Limb (tissue), 2 donors: Measurements from ENCODE around the gene KAT7.
A peak's percentile ranks its signal among the peaks of the same experiment; 100 is the strongest.

Source experiments
- DNase-seq, 2 donors: peaks; one replicate each; pipeline ENCODE4 v3.0.0-alpha.2; 2016; ENCODE audit errors: extremely low spot score in 2 of 2

Gene KAT7

DNA sequence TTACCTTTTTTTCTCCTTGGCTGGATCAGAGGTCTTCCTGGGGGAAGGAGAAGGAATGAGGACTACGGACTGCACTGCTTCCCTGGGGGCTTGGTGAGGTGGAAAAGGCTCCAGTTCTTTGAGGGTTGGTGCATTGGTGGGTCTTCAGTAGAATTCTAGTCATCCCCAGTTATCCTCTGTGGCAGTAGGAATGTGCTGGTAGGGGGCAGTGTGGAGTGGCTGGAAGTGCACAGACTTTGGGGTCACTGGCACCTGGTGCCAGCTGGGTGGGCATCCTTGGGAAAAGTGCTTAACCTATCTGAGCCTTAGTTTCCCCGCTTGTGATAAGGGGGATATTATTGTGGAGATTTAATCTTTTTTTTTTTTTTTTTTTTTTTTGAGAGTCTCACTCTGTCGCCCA lies 53.1 kb downstream of the KAT7 start:
- no peak for DNase-seq

DNA sequence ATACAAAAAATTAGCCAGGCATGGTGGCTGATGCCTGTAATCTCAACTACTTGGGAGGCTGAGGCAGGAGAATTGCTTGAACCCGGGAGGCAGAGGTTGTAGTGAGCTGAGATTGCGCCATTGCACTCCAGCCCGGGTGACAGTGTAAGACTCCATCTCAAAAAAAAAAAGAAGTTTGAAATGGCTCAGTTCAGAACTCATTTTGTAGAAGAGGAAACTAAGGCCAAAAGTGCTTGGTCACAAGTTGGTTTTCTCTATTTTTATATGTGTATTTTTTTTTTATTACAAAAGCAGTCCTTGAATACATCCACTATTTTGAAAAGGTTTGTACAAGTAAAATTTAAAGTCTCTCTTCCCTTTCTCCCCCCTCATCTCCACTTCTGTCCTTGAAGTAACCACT lies 53.9 kb downstream of the KAT7 start:
- no peak for DNase-seq

DNA sequence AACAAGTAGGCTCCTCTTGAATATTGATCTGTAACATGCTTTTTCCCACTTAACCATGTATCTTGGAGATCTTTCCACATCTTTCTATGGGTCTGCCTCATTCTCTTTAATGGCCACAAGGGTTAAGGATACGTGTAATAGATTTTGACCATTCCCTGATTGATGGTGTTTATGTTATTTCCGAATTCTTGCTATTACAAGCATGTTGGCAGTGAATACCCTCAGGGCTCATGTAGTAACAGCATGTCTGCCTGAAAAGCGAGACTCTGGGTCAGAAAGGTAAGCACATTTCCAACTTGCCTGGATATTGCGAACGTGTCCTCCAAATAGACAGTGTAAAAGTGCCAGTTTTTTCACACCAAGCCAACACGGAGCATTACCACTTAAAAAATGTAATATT lies 54.4 kb downstream of the KAT7 start:
- no peak for DNase-seq

DNA sequence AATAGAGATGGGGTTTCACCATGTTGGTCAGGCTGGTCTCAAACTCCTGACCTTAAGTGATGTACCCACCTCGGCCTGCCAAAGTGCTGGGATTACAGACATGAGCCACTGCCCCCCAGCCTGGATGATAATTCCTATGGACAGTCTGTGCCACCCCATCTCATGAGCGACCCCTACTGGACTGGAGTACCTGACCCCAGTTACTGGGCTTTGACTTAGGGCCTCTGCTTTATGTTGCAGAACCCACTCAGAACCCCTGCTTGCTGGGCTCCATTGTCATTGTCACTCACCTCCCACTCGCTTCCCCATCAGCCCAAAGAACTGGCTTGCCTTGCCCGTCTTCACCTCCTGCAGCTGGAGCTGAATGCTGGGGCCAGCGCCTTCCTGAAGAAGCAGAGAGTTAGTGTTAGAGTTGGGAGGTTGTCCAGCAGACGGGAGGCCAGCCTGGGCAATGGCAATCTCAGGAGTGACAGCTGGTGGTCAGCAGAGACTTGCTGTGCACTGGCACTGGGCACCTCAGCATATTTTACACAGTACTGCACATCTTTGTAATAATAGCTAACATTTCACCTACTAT lies 55.4 kb downstream of the KAT7 start:
- no peak for DNase-seq

DNA sequence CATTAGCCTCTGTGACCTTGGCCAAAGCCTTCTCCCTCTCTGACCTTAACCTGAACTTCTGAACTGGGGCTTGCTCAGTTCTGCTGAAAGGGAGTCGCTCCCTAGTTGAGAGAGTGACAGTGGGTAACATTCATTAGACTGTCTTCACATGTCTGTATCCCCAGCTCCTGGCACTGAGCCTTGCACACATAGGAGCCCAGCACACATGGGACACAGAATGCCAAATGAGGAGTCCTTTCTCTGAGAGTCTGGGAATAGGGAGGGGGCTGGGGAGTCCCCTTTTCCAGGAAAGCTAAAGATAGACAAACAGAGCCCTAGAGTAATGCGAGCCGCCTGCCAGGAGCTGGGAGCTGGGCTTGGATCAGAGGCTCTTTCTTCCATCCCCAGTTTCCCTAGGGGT lies 56.8 kb downstream of the KAT7 start:
- DNase-seq = no peak

DNA sequence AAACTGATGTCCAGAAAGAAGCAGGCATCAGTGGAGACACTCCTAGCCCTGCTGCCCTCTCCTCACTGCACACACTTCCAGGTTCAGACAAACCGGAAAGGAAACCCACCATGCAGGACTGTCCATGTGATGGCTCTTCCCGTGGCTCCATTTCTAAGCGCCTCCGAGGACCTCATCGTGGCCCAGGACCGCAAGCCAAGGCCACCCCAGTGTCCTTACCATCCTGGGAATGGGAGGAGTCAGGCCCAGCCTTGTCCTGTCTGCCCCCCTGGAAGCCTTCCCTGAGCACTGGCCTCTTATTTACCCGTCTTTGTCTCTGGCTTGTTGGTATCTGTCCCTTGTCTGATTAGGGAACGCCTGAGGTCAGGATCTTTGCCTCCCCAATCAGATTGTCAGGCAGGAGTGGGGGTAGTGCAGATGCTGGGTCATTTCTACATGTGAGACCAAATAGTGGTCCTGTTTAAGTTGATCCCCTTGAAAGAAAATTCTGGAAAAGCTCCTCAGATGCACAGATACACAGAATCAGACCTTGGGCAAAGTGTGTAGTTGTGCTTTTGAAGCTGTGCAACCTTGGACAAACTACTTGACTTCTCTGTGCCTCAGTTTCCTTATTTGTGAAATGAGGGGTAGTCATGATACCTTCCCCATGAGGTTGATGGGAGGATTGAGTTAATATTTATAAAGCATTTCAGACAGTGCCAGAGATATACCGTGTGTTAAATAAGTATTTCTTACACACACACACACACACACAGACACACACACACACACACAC lies 58.6 kb downstream of the KAT7 start:
- no peak for DNase-seq

DNA sequence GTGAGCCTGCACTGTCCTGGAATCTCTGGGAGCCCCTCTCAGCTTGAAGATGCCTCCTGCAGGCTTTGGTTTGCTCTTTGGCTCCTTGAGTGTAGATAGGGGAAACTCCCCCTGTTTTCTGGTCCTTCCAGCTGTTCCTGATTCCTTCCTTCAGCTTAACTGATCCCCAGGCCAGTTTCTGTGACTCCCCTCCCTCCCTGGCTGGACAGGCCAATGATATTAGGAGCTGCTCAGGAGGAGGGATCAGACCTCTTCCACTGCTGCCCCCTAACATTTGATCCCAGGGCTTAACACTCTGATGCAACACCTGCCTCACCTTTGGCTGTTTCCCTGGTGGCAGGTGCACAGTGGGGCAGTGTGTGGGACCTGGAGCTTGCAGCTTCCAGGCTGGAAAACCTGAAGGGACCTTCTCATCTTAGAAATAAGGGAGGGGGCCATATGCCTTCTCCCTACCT lies 59.6 kb downstream of the KAT7 start, which contains the start of gene TAC4:
TAC4 (minus strand) TSS at position 51 of the 455 bp plus-strand sequence. CDS start 52 bp downstream, outside the sequence.
- DNase-seq = no peak

DNA sequence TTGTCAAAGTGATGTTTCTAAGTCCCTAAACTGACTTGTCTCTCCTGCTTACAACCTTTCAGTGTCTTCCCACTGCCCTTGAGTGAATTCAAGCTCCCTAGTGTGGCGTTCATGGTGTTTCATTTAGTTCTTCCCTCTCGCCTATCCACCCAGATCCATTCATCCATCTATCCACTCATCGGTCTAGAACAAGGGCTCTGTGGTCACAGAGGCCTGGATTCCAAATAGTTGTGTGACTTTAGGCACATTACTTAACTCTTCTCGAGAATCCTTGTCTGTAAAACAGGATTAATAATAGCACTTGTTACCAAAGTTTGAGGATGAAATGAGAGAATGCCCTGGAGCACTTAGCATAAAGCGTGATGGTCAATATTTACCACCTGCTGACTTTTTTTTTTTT lies 60.3 kb downstream of the KAT7 start:
- DNase-seq = no peak

DNA sequence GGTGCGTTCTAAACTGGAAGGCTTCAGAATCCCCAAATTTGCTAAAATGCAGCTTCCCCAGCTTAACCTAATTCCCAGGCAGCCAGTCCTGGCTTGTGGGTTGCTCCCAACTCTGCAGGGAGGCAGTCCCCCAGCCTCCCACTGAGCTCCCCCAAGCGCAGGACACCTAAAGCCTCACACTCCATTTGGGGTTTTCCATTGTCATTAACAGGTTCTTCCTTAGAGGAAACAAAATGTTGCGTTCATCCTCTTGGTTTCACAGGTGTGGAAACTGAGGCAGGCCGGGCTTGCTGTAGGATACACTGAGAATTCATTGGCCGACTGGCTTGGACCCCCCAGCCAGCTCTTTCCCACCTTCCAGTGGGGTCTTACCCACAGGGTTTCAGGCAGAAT lies 61.7 kb downstream of the KAT7 start:
- DNase-seq = no peak

DNA sequence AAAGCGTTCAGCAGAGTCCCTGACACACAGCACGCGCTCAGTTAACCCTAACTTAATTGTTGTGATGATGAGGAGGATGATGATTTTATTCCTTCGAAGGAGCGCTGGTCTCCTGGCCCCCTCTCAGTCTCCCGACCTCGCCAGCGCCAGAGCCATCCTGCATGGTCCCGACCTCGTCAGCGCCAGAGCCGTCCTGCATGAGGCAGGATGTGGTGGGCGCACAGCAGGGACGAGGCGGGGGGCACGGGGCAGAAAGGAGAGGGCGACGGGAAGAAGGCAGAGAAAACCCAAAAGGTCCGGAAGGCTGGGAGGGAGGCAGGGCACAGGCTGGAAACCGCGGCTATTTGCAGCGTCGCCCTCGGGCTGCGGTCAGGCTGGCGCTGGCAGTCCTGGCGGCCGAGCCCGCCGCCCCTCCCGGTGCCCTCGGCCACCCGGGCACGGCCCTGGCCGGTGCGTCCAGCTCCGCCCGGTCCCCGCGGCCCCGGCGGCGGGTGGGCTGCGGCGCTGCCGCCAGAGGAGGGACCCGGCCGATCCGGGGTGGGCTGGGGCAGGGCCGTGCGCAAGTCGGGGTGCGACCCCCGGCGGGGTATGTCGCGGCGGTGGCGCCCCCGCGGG lies 62.4 kb downstream of the KAT7 start:
- DNase-seq = no peak

DNA sequence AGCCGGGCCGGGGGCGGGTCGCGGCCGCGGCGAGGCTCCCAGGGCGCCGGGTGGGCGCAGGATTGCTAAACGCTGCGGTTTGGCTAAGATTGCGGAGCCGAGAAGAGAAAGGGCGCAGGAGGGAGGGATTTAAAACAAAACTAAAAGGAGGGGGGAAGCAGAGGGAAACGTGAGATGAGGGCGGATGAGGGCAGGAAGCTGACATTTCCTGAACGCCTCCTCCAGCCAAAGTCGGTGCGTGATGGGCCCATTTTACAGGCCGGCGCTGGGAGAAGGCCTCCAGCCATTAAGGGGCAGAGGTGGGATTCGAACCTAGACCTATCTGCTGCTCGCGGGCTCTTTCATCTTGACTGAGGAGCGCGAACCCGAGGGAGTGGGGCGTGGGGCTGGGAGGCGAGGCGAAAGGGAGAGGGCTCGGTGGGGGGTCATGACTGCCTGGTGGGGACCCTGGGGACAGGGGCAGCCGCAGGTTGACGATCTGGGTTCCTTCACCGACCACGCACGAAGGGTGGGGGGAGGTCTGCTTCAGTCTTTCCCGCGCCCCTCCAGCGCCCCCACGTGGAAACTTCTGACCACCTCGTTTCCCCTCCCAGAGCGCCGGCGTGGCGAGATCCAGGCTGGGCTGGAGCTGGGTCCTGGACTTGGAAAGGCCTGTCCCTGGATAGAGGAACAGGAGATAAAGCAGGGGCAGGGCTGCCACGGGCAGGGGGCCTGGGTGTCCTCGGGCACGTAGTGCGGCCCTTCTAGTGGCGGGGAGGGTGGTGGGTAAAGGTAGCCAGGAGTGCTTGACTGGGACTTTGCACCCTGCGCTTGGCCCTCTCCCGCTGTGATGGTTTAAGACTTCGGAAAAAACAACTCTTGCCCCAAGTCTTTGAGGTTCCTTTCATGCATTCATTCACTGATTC lies 63.2 kb downstream of the KAT7 start:
- peak; percentile 37 to 83 for DNase-seq

DNA sequence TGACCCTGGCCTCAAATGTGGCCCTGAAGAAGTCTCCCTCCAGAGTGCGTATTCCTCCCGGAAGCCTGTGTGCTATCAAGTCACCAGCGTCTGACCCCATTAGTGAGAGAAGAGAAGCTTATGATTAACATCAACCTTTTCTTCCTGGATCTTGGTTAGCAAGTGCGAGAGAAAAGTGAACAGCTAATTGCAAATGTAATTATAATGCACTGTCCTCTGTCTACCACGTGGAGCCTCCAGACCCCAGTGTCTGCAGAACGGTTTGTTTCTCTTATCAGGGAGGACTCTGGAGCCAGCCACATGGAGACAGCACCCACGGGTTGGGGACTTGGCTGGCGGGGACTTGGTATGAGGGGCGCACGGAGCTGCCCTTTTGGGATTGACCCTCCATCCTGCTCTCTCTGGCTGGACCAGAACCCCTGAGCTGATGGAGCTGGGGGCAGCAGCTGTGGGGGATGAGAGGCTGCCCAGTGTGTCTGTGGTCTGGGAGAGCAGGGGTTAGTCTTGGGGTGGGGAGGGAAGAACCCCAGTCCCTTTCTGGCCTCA lies 65.1 kb downstream of the KAT7 start:
- no peak for DNase-seq

DNA sequence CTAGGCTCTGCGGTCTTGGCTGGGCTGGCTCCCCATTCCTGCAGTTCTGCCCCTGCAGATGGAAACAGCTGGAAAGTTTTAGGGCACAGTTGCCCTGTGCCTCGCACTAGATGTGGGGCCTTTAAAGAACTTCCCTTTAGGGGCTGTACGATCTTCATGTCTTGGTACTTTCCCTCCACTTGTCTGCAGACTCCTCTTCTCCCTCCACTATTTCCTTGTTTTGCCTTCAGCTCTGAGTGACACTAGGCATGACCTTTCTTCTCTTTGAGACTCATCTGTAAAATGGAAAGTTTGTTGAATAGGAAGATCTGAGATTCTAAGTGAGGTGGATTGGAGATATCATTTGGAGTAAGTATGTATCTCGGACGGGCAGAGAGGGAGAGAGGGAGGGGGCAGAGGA lies 65.6 kb downstream of the KAT7 start:
- DNase-seq = no peak

DNA sequence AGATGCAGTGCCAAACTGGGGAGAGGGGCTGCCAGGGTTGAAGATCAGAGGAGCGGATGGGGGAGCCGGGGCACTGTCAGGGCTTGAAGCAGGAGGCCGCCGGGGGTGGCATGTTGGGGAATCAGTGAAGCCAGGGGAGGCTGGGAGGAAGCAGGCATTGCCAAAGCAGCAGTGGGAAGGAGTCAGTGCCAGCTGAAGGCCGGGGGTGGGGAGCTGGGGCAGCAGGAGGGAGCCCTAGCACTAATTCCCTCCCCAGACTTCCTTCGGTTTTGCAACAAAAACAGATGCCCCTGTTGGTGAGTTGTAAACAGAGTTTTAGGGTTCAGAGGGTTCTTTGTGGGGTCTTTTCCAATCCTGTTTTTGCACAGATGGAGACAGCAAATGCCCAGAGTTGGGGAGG lies 70.3 kb downstream of the KAT7 start:
- DNase-seq = no peak

DNA sequence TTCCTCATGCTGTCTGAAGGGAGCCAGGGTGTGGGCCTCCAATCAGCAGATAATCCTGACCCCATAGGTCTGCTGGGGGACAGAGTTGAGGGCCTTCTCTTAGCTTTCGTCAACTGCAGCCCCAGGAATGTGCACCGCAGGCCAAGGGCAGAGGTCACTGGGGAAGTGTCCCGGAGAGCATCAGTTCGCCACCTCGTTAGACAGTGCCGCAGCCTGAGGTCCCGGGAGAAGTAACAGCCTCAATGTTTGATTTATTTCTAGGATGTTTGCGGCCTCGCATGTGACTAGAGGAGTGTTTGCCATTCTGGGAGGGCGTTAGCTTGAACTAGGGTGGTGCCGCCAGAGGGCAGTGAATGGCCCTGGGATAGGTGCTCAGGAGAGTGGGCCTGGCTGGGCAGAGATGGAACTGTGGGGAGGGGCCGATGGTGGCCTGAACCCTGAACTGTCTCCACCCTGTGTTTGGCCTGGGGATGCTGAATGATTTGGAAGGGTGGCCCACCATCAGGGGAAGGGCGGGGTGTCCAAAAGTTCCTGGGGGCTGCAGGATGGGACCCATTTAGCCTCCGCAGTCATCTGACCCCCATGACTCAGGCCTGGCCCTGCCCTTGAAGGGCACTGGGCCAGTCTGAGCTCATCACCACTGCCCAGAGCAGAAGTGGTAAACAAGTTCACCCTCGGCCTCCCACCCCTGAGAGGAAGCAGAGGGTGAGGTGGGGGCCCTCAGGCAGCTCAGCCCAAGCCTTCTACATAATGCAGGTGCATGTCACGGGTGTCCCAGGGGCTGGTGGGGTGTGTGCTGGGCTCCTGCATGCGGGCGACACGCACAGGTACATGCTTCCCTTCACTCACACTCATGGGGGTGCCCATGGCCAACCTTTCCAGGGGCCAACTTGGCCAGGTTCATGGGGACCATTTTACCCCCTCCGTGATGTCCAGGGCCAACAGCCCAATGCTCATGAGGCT lies 71.8 kb downstream of the KAT7 start:
- DNase-seq = no peak

DNA sequence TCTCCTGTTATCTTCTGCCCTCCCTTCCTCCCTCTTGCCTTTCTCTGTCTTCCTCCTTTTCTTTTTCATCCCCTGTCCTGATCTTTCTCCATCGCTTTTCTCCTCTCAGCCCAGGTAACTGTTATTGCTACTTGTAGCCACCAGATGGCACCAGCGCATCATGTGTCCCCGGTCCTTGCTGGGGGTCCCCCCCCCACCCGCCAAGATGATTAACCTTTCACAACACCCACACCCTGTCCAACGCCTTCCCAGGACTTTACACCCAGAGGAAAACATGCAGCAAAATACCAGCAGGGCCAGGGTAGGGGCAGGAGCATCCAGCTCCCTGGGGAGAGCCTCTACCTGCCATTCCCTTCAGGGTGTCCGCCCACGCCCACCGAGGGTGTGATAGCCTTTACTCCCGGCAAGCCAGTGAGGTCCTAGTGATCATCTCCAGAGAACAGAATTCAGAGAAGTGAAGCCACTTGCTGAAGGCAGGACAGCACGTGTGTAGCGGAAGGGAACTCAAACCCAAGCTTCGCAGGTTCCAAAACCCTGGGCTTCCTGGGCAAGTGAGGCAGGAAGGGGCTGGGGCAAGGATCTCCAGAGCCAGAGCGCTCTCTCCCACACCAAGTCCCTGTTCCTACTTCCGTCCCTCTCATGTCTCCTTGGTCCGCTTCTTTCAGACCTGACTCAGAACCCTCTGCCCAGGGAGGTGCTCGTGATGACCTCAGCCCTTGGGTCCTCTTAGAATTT lies 72.8 kb downstream of the KAT7 start:
- DNase-seq = peak in 1 of 2 donors; percentile 75

DNA sequence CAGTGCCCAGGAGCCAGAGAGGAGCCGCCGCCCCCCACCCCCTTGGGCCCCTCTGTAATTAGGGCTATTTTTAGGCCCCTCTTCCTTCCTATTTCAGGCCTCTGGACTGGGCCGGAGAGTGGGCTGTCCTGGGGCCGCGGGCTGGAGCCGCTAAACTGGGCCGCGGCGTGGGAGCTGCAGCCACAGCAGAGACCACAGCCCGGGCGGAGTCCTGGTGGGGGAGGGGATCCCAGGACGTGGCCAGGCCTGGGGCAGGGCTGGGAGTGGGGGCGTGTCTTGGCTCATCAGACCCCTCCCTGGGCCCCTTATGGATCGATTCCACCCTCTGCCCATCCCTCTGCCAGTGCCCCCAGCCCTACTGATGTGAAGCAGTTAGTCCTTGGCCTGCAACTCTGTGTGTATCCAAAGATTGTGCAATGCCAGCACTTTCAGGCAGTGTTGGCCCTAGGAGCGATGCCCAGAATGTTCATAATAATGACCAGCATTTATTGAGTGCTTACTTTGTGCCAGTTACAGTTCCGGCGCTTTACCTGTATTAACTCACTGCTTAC lies 74.4 kb downstream of the KAT7 start:
- no peak for DNase-seq

DNA sequence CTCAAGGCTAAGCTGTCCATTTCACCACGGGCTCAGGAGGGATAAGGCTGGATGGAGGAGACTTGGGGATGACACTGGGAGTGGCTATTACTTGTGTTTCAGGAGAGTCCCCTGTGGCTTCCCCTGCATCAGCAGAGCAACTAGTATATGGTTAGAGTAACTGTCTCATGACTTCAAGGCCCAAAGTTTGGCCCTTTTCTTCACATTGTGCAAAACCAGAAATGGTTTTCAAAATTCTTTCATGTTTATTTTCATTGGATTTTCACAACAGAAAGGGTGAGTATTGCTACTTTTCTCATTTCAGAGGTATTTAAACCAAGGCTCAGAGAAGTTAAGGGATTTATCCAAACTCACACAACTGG lies 77.5 kb downstream of the KAT7 start:
- no peak for DNase-seq

DNA sequence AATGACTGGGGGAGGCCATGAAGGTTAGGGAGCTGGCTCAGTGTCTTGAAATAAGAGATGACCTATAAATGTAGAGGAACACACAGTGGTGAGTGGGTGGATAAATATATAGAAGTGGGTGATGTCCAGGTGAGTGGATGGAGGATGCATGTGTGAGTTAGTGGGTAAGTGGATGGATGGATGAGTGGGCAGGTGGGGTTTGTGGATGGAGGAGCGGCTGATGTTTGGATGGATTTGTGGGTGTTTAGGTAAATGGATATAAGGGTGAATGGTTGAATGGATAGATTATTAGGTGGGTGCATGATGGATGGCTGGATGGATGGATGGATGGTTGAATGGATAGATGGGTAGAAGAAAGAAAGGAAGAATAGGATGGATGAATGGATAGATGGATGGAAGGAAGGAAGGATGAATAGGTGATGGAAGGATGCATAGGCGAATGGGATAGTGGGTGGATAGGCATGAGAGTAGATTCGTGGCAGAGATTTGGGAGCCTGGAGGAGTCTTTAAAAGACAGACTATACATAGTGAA lies 78.5 kb downstream of the KAT7 start:
- DNase-seq = no peak
